ENCODE results near the gene HSPBAP1.

Gene HSPBAP1

DNA sequence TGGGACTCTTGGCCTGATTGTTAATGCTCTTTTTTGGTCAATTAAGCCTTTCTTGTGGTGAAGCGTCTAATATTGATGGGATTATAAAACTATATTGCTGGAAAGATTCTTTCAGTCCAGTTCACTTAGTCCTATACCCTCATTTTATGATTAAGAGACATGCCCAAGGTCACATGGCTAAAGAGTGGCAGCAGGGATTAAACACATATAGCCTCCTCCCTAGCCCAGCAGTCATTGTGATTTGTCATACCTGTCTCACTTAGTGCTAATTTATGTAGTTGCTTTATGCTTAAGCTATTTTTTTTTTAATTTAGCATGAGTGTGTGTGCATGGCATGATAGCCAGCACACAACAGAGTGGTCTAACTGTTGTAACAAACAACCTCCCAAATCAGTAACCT lies 103.5 kb downstream of the HSPBAP1 start:
- Histone ChIP-seq H2AK5ac (ENCODE audit: low read depth, low read length) (no peak overlapping the region), H4K8ac (ENCODE audit: low read depth, low read length) (no peak overlapping the region), H2BK15ac (ENCODE audit: low read length) (no peak overlapping the region), H3K9me3 (replicated peaks in 1 of 2; ENCODE audit: control insufficient read depth in 2 of 2, insufficient read depth in 1 of 2, low read depth in 1 of 2, low read length in 2 of 2) (no peaks in the 10 kb centered on the region), H3K4me2 (ENCODE audit: insufficient read depth, low read length, poor library complexity, severe bottlenecking) (no peak overlapping the region), H3K79me1 (ENCODE audit: low read depth, low read length) (no peaks in the 10 kb centered on the region), H4K91ac (ENCODE audit: low read depth, low read length, poor library complexity) (no peak overlapping the region), H3K27ac (replicated peaks; ENCODE audit: low read length) (no peak overlapping the region), H3K4me3 (ENCODE audit: low read length in 2 of 2) (no peak overlapping the region), H2AFZ (ENCODE audit: low read length) (no peak overlapping the region), H2BK12ac (ENCODE audit: low read length) (no peak overlapping the region), H3K4me1 (ENCODE audit: control insufficient read depth in 2 of 2, insufficient read depth in 1 of 2, low read depth in 1 of 2, low read length in 2 of 2) (no peaks in the 10 kb centered on the region), H2BK120ac (ENCODE audit: low read depth, low read length) (no peak overlapping the region), H3K23ac (ENCODE audit: low read depth, low read length, poor library complexity) (no peak overlapping the region), H3K4ac (ENCODE audit: low read length) (no peak overlapping the region), H2BK5ac (ENCODE audit: low read length) (no peak overlapping the region), H3K14ac (ENCODE audit: low read length) (no peak overlapping the region), H3K18ac (ENCODE audit: low read length) (no peak overlapping the region), H3K27me3 (ENCODE audit: control insufficient read depth in 3 of 3, insufficient read depth in 3 of 3, low read depth in 1 of 3, low read length in 3 of 3) (no peaks in the 10 kb centered on the region), H3K36me3 (replicated peaks in 1 of 2; ENCODE audit: control insufficient read depth in 2 of 2, insufficient read depth in 2 of 2, low read length in 2 of 2) (peaks cover 0 to 6% of the 10 kb centered on the region in 2 donors), H3K9ac (ENCODE audit: low read depth, low read length, poor library complexity) (no peak overlapping the region)
- DNase-seq (ENCODE audit: low spot score), result no peak
- WGBS, 2 donors (ENCODE audit: extremely low coverage in 2 of 2, insufficient read length in 2 of 2, insufficient replicate concordance in 1 of 2), result no CpG with 5 or more reads among the region's 1 CpG
